GM12878 (cell line): ENCODE data around the gene NGF. TPM values are rescaled to one million over a fixed set of nuclear protein-coding genes. Genes with fewer than 3 reads are reported as not detected.

ENCODE experiments used
- ATAC-seq: fragments of 200-7000 bp; cut with Tn5 transposase; 3 replicates; pipeline ENCODE4 v1.9.1; 2020; ENCODE audit warnings: mild to moderate bottlenecking, moderate library complexity
- BruUV-seq: library from RNA; stranded (reverse); fragments of 400-500 nt; replicated peaks from 2 replicates; lab custom pipeline; 2021; lab: Mats Ljungman, UMichigan
- CTCF ChIA-PET: fragments of 300-600 bp; sonication (Branson Sonifier 250); formaldehyde crosslinking; extraction: SDS; loops from one replicate; lab custom pipeline; 2021; ENCODE audit warnings: inconsistent platforms; lab: Yijun Ruan, JAX
- POLR2A ChIA-PET: fragments of 350-600 bp; formaldehyde crosslinking; extraction: SDS; loops from one replicate; lab custom pipeline; 2021; ENCODE audit warnings: inconsistent platforms; lab: Charles Lee
- RAD21 ChIA-PET: fragments of 300-600 bp; sonication (Branson Sonifier 250); formaldehyde crosslinking; loops from one replicate; lab custom pipeline; 2023; ENCODE audit warnings: antibody characterized with exemption; ENCODE audit not compliant: unreplicated experiment; lab: Charles Lee
- SMC1A ChIA-PET: fragments of 300-600 bp; sonication (Branson Sonifier 250); formaldehyde crosslinking; loops from one replicate; lab custom pipeline; 2023; ENCODE audit not compliant: unreplicated experiment, uncharacterized antibody; lab: Charles Lee
- DNase-seq: peaks from one replicate; pipeline ENCODE4 v3.0.0-alpha.2; 2011; ENCODE audit warnings: low read depth, low spot score
- FAIRE-seq: peaks from 3 replicates; lab custom pipeline; 2011; peaks lifted over from hg19 to GRCh38; lab: Jason Lieb, UNC
- H2AFZ ChIP-seq: 2 replicates; pipeline ENCODE4 v1.6.0; 2011; ENCODE audit warnings: low read depth, low read length, control low read depth; ENCODE audit not compliant: control insufficient read depth
- H3K27ac ChIP-seq: 2 replicates; pipeline ENCODE4 v1.5.1; 2011; ENCODE audit warnings: control low read depth; ENCODE audit not compliant: control insufficient read depth, insufficient read depth
- H3K27me3 ChIP-seq, 2 experiments: replicated peaks in 1 of 2; 2 replicates each; pipeline versions ENCODE4 v1.6.0 to v1.6.1; 2011; ENCODE audit warnings: low read length in 1 of 2; ENCODE audit not compliant: control insufficient read depth in 2 of 2, insufficient read depth in 2 of 2
- H3K36me3 ChIP-seq, 2 experiments: 2 replicates each; pipeline ENCODE4 v1.5.1; 2011; ENCODE audit warnings: low read length in 1 of 2; ENCODE audit not compliant: control insufficient read depth in 2 of 2, insufficient read depth in 2 of 2
- H3K4me1 ChIP-seq: 2 replicates; pipeline ENCODE4 v1.6.1; 2011; ENCODE audit warnings: mild to moderate bottlenecking, low read length, moderate library complexity, mixed read lengths; ENCODE audit not compliant: control insufficient read depth, insufficient read depth
- H3K4me2 ChIP-seq: 2 replicates; pipeline ENCODE4 v1.6.0; 2011; ENCODE audit warnings: control low read depth; ENCODE audit not compliant: control insufficient read depth, insufficient read depth
- H3K4me3 ChIP-seq: fragments of 200-600 bp; sonication (generic); 2 replicates; pipeline ENCODE4 v1.5.1; 2016
- H3K79me2 ChIP-seq: 2 replicates; pipeline ENCODE4 v1.6.0; 2011; ENCODE audit warnings: low read length; ENCODE audit not compliant: control insufficient read depth, insufficient read depth
- H3K9ac ChIP-seq: 2 replicates; pipeline ENCODE4 v1.8.0; 2011; ENCODE audit warnings: low read length, control low read depth, mixed read lengths; ENCODE audit not compliant: control insufficient read depth, insufficient read depth
- H3K9me3 ChIP-seq: replicated peaks from 3 replicates; pipeline ENCODE4 v1.5.1; 2011; ENCODE audit warnings: mild to moderate bottlenecking, low read length; ENCODE audit not compliant: control insufficient read depth, insufficient read depth
- H4K20me1 ChIP-seq: 2 replicates; pipeline ENCODE4 v1.6.0; 2011; ENCODE audit not compliant: control insufficient read depth, insufficient read depth
- CBX3 ChIP-seq: fragments of 200-600 bp; sonication (generic); IDR thresholded peaks from 2 replicates; pipeline ENCODE4 v1.6.1; 2016; ENCODE audit warnings: low read depth, borderline replicate concordance
- CBX5 ChIP-seq: sonication (generic); IDR thresholded peaks from 2 replicates; pipeline ENCODE4 v1.6.1; 2016; ENCODE audit warnings: low read depth, moderate library complexity, mild to moderate bottlenecking, inconsistent platforms
- CREB1 ChIP-seq: IDR thresholded peaks from 2 replicates; pipeline ENCODE4 v1.6.1; 2012; ENCODE audit warnings: low read depth, mild to moderate bottlenecking, inconsistent platforms
- DPF2 ChIP-seq: fragments of 450-650 bp; IDR thresholded peaks from 2 replicates; pipeline ENCODE4 v1.6.1; 2017; ENCODE audit warnings: mild to moderate bottlenecking
- MEF2B ChIP-seq: fragments of 450-650 bp; IDR thresholded peaks from 2 replicates; pipeline ENCODE4 v1.6.1; 2018; ENCODE audit warnings: mild to moderate bottlenecking, moderate library complexity; ENCODE audit not compliant: partially characterized antibody, poor library complexity, severe bottlenecking
- NR2C1 ChIP-seq: fragments of 450-650 bp; IDR thresholded peaks from 2 replicates; pipeline ENCODE4 v1.6.1; 2017; ENCODE audit warnings: antibody characterized with exemption, mild to moderate bottlenecking, moderate library complexity
- RBBP5 ChIP-seq: fragments of 200-600 bp; sonication (generic); conservative IDR thresholded peaks from 2 replicates; pipeline ENCODE4 v1.6.1; 2016
- ZZZ3 ChIP-seq: IDR thresholded peaks from 2 replicates; pipeline ENCODE4 v1.6.1; 2011; ENCODE audit warnings: low read depth; ENCODE audit not compliant: control insufficient read depth, insufficient read length
- WGBS: methylation state at CpG from one replicate; pipeline ENCODE4 v1.1.6; 2016; ENCODE audit warnings: low lambda C conversion rate; ENCODE audit not compliant: insufficient replicate concordance, insufficient coverage; ENCODE audit errors: missing lambda C conversion rate; 5-methylcytosine and 5-hydroxymethylcytosine counted together
- in situ Hi-C: fragments of 300-500 bp; cut with MboI; formaldehyde crosslinking; loops from 9 replicates; pipeline ENCODE4 v1.14.3; 2018; ENCODE audit warnings: mixed read lengths
- intact Hi-C: fragments of 100-400 bp; cut with micrococcal nuclease; formaldehyde crosslinking; loops from one replicate; pipeline ENCODE4 v1.14.2; 2022; ENCODE audit not compliant: unreplicated experiment
- polyA plus RNA-seq, 11 experiments: library from polyadenylated mRNA; depleted of rRNA in 4 of 11; unstranded in 6 of 11; stranded (reverse) in 5 of 11; fragments of >200 nt; fragmentation: Nextera tagmentation in 4 of 11; fragmentation: Illumina TruSeq in 1 of 11; extraction: Ambion mirVana in 4 of 11; extraction: Trizol in 1 of 11; gene quantifications; 1 replicate in 1 of 11; 2 replicates in 10 of 11; pipeline versions ENCODE4 v1.2.1 to v1.2.3, GENCODE V29; 2011 to 2016; ENCODE audit warnings: inconsistent platforms in 2 of 11, missing spikeins in 2 of 11, low read depth in 1 of 11
- total RNA-seq, 4 experiments: library from RNA; depleted of rRNA in 3 of 4; stranded (reverse); fragments of >200 nt in 3 of 4; fragmentation: Illumina TruSeq in 1 of 4; extraction: Trizol in 1 of 4; gene quantifications; 2 replicates each; pipeline versions ENCODE4 v1.2.1 to v1.2.3, GENCODE V29; 2013 to 2021
- TF ChIP-seq, protein P1 (sequence below): IDR thresholded peaks from 2 replicates; pipeline ENCODE4 v1.6.1; 2011; ENCODE audit warnings: low read depth, mild to moderate bottlenecking, low read length, moderate library complexity, borderline replicate concordance; ENCODE audit errors: extremely low read depth
- TF ChIP-seq, protein P2 (sequence below): fragments of 450-650 bp; IDR thresholded peaks from 2 replicates; pipeline ENCODE4 v1.6.1; 2017; ENCODE audit warnings: antibody characterized with exemption, mild to moderate bottlenecking, moderate library complexity

The NGF gene
- total and polyA plus RNA-seq, 10 of the 15 experiments (the other 5 are each of a cell fraction or from before 2014, with no cell fraction given), result not detected

DNA sequence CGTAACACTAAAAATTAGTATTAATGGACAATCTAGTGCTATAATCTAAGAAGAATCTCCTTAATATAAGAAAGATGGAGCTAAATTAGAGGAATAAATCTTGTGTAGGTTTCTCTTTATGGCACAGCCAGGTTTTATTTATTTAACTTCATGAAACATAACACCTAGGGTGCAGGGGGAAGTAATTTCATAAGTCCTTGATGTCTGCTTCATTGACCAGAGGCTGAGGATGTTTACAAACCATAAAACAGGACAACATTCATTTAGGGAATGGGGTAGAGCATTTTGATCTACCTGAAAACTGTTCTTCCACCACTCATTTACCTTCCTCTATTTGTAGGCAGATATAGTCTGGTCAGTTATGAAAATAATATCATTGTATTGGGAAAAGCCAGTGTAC, 95.5 kb downstream of the NGF start:
- 0% methylated on average over 1 of the region's 1 CpG for WGBS
- H3K4me1 ChIP-seq, result no peaks in the 10 kb centered on the region
- intact Hi-C loops (no loop called here), in situ Hi-C loops (no loop called here)
- TF ChIP-seq NR2C1 (no peak), DPF2 (no peak), CBX3 (no peak), CREB1 (no peak), RBBP5 (no peak), MEF2B (no peak), CBX5 (no peak), ZZZ3 (no peak)
- TF ChIP-seq, protein P1, sequence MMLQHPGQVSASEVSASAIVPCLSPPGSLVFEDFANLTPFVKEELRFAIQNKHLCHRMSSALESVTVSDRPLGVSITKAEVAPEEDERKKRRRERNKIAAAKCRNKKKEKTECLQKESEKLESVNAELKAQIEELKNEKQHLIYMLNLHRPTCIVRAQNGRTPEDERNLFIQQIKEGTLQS, result no peak
- TF ChIP-seq, protein P2, sequence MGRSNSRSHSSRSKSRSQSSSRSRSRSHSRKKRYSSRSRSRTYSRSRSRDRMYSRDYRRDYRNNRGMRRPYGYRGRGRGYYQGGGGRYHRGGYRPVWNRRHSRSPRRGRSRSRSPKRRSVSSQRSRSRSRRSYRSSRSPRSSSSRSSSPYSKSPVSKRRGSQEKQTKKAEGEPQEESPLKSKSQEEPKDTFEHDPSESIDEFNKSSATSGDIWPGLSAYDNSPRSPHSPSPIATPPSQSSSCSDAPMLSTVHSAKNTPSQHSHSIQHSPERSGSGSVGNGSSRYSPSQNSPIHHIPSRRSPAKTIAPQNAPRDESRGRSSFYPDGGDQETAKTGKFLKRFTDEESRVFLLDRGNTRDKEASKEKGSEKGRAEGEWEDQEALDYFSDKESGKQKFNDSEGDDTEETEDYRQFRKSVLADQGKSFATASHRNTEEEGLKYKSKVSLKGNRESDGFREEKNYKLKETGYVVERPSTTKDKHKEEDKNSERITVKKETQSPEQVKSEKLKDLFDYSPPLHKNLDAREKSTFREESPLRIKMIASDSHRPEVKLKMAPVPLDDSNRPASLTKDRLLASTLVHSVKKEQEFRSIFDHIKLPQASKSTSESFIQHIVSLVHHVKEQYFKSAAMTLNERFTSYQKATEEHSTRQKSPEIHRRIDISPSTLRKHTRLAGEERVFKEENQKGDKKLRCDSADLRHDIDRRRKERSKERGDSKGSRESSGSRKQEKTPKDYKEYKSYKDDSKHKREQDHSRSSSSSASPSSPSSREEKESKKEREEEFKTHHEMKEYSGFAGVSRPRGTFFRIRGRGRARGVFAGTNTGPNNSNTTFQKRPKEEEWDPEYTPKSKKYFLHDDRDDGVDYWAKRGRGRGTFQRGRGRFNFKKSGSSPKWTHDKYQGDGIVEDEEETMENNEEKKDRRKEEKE, result no peak
- ChIA-PET POLR2A (no interaction called here), CTCF (no interaction called here), RAD21 (no interaction called here), SMC1A (no interaction called here)
- H3K9ac ChIP-seq, result no peak overlapping the region
- no peak overlapping the region for H3K4me3 ChIP-seq
- no peaks in the 10 kb centered on the region for H3K9me3 ChIP-seq
- H2AFZ ChIP-seq, result no peak overlapping the region
- no peaks in the 10 kb centered on the region for H3K36me3 ChIP-seq
- FAIRE-seq (no peak), ATAC-seq (no peak), DNase-seq (no peak)
- H3K4me2 ChIP-seq, result no peak overlapping the region
- BruUV-seq, result no TSS peak
- no peaks in the 10 kb centered on the region for H3K27me3 ChIP-seq
- no peaks in the 10 kb centered on the region for H3K79me2 ChIP-seq
- no peaks in the 10 kb centered on the region for H4K20me1 ChIP-seq
- no peak overlapping the region for H3K27ac ChIP-seq
